BJ (cell line): Measurements from ENCODE around the gene FAM180A. TPM values are rescaled to one million over a fixed set of nuclear protein-coding genes. Genes with fewer than 3 reads are reported as not detected.

Source experiments
- CTCF ChIA-PET: fragments of 350-600 bp; formaldehyde crosslinking; extraction: SDS; loops from one replicate; lab custom pipeline; 2021; ENCODE audit warnings: antibody characterized with exemption, inconsistent platforms; lab: Yijun Ruan, JAX
- POLR2A ChIA-PET: fragments of 300-600 bp; sonication (Branson Sonifier 250); formaldehyde crosslinking; extraction: SDS; loops from one replicate; lab custom pipeline; 2021; ENCODE audit warnings: antibody characterized with exemption; lab: Charles Lee
- DNase-seq: peaks from one replicate; pipeline ENCODE4 v3.0.0-alpha.2; 2011; ENCODE audit warnings: low read depth
- H3K27me3 ChIP-seq: 2 replicates; pipeline ENCODE4 v1.6.0; 2011; ENCODE audit warnings: low read length; ENCODE audit not compliant: control insufficient read depth, insufficient read depth
- H3K36me3 ChIP-seq: 2 replicates; pipeline ENCODE4 v1.5.1; 2011; ENCODE audit warnings: low read length; ENCODE audit not compliant: control insufficient read depth, insufficient read depth
- H3K4me3 ChIP-seq: 2 replicates; pipeline ENCODE4 v1.5.1; 2011; ENCODE audit warnings: low read depth, mild to moderate bottlenecking, control low read depth, low read length
- CTCF ChIP-seq: IDR thresholded peaks from 2 replicates; pipeline ENCODE4 v1.5.1; 2011; ENCODE audit warnings: low read depth, mild to moderate bottlenecking, control low read depth, inconsistent platforms, low read length, moderate library complexity; ENCODE audit not compliant: insufficient read depth
- polyA plus RNA-seq: library from polyadenylated mRNA; depleted of rRNA; stranded (reverse); fragments of >200 nt; gene quantifications from 2 replicates; pipeline ENCODE4 v1.2.3, GENCODE V29; 2011

FAM180A gene
- polyA plus RNA-seq, 1 experiment = 2.1 TPM

- no peaks in the 10 kb centered on the region for H3K36me3 ChIP-seq
- no peaks in the 10 kb centered on the region for H3K27me3 ChIP-seq
- DNase-seq = no peak
- CTCF ChIA-PET = interaction anchor here (0.7 kb wide), 1 partner anchor 55 kb away, joined by 3 read pairs; no protein-coding TSS in a partner anchor
- POLR2A ChIA-PET = no interaction called here
- no peak for TF ChIP-seq CTCF
- no peak overlapping the region for H3K4me3 ChIP-seq
Observed at GRCh38 chr7:135759532-135759931, 10.9 kb upstream of the FAM180A start.

GRCh38 chr7:135758531-135758932 lies 9.9 kb upstream of the FAM180A start:
- ChIA-PET POLR2A (interaction anchor here (0.6 to 0.9 kb wide), 2 partner anchors 14 to 97 kb away, joined by 3 read pairs; no protein-coding TSS in a partner anchor), CTCF (interaction anchor here (0.9 to 1.6 kb wide), 2 partner anchors 15 to 42 kb away, joined by 3 to 4 read pairs; no protein-coding TSS in a partner anchor)
- no peaks in the 10 kb centered on the region for H3K36me3 ChIP-seq
- no peaks in the 10 kb centered on the region for H3K27me3 ChIP-seq
- no peak for TF ChIP-seq CTCF
- DNase-seq = no peak
- H3K4me3 ChIP-seq = no peak overlapping the region

- peak; percentile 44 for DNase-seq
- H3K4me3 ChIP-seq = no peak overlapping the region
- ChIA-PET POLR2A (interaction anchor here (0.6 to 0.9 kb wide), 2 partner anchors 13 to 97 kb away, joined by 3 read pairs; no protein-coding TSS in a partner anchor), CTCF (interaction anchor here (0.9 to 1.6 kb wide), 2 partner anchors 16 to 43 kb away, joined by 3 to 4 read pairs; no protein-coding TSS in a partner anchor)
- TF ChIP-seq CTCF = no peak
- no peaks in the 10 kb centered on the region for H3K36me3 ChIP-seq
- no peaks in the 10 kb centered on the region for H3K27me3 ChIP-seq
Observed at GRCh38 chr7:135757719-135758411, 9.3 kb upstream of the FAM180A start.

- no peaks in the 10 kb centered on the region for H3K36me3 ChIP-seq
- POLR2A ChIA-PET = no interaction called here
- DNase-seq = no peak
- CTCF ChIA-PET = no interaction called here
- no peak for TF ChIP-seq CTCF
- no peaks in the 10 kb centered on the region for H3K27me3 ChIP-seq
- no peak overlapping the region for H3K4me3 ChIP-seq
Observed at GRCh38 chr7:135756191-135756590, 7.6 kb upstream of the FAM180A start.

GRCh38 chr7:135755351-135755753 lies 6.7 kb upstream of the FAM180A start:
- no peak for DNase-seq
- no peaks in the 10 kb centered on the region for H3K27me3 ChIP-seq
- no peak overlapping the region for H3K4me3 ChIP-seq
- TF ChIP-seq CTCF = no peak
- POLR2A ChIA-PET = no interaction called here
- CTCF ChIA-PET = no interaction called here
- no peaks in the 10 kb centered on the region for H3K36me3 ChIP-seq
